GM21528 (cell line): ENCODE measurements around the gene GFOD2.
A peak's percentile ranks its signal among the peaks of the same experiment; 100 is the strongest.

ENCODE experiments used
- ATAC-seq: cut with Tn5 transposase; IDR thresholded peaks from one replicate; pipeline ENCODE4 v1.9.1; 2021; ENCODE audit warnings: mild to moderate bottlenecking, moderate library complexity; ENCODE audit not compliant: unreplicated experiment, low FRiP score

GFOD2 gene

GRCh38 chr16:67660564-67661028, 58.5 kb downstream of the GFOD2 start, which contains the start of gene PARD6A:
PARD6A (plus strand) TSS chr16:67660960; CDS start chr16:67661039, 79 bp downstream.
- ATAC-seq, result peak; percentile 66

DNA sequence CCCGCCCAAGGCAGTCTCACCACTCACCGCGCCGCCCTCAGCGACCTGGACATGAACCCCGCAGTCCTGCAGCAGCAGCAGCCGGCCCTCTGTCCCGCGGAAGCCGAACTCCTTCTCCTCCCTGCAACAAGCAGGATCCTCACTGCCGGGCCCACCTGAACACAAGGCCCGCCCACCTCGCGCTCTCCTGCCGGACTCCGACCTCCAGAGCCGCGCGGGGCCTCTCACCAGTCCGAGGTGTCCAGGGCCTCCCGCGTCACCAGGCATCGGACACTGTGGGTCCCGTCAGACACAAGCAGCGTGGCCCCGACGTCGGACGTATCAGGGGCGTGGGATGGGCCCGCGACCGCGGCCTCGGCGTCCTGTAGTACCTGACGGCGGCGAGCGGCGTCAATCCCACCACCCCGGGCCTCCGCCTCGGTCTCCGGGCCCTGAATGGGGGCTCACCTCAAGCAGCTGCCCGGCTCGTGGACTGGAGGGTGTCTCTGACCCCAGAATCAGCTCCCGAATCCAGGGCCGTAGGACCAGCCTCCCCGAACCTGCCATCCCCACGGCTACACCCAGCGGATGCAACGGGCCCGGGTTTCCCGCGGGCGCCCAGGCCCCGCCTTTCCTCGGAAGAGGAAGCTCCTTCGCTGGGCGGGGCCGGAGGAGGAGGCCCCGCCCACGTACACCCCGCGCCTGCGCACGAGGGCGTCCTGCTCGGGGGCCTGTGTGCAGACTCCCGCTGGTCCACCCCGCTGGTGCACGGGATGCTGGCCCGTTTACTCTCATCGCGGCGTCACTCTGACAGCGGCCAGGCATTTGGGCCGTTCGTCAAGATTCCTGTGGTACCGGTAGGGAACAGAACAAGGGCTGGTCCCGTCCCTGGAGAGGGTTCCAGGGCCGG, 59.2 kb downstream of the GFOD2 start, which contains the start of gene ACD:
Gene ACD (minus strand): TSS at position 586 of the 889 bp plus-strand sequence. CDS start 40 bp downstream, at position 546.
- peak; percentile 59 for ATAC-seq

- no peak for ATAC-seq
These were observed 60.1 kb downstream of the GFOD2 start for GRCh38 chr16:67658849-67659674.

DNA sequence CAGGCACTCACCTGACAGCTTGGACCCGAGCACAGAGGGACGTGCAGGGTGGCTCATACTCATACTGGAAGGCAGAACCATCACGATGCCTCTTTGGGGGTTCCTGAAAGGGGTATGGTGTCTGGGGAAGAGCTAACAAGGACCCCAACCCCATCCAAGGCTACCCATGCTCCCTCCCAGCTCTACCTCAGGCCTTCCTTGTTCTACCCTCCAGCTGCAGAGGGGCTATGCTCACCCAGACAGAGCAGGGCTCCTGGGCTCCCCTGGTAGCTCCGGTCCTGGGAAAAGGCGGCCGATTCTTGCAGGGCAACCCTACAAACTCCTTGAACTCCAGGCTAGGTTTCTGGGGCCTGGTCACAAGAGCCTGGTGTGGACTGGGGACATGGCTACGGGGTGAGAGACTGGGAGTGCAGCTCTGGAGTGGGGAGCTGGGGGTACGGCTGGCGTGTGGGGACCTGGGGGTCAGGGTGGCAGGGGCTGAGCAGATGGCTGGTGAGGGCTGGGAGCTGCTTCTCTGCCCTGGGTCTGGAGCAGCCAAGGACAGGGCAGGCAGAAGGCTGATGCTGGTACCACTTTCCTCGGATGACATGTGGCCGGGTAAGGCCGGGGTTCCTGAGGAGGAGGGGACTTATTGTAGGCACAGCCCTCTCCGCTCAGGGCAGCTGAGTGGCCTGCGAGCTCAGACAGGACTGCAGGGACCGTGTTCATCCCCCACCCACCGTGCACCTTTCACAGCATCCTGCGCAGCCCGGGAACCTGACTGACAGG, 61.2 kb downstream of the GFOD2 start:
- ATAC-seq, result no peak

- ATAC-seq, result no peak
These were observed 62.0 kb downstream of the GFOD2 start for GRCh38 chr16:67657017-67657608.

DNA sequence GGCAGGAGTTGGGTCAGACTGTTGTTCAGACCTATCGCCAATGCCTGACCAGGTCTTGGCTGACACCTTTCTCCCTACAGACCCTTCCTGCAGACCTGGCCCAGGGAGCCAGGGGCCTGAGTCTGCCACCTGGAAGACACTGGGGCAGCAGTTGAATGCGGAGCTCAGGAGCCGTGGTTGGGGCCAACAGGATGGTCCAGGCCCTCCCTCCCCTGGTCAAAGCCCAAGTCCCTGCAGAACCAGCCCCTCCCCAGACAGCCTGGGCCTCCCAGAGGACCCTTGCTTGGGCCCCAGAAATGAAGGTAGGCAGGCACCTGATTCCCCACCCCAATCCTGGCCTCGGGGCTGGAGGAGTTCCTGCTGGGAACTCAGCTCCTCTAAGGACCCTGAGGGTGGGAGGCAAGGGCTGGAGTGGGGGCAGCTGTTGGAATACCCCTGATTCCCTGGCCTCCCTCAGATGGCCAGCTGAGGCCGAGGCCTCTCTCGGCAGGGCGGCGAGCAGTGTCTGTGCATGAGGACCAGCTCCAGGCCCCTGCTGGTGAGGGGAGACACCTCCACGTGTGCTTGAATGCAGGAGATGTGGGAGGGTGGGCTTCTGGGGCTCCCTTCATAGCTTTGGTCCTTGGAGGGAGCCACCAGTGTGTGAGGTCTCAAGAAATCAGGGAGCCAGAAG, 62.6 kb downstream of the GFOD2 start:
- no peak for ATAC-seq

GRCh38 chr16:67655363-67655762, 63.8 kb downstream of the GFOD2 start:
- no peak for ATAC-seq

GRCh38 chr16:67654403-67654911, 64.7 kb downstream of the GFOD2 start:
- no peak for ATAC-seq

DNA sequence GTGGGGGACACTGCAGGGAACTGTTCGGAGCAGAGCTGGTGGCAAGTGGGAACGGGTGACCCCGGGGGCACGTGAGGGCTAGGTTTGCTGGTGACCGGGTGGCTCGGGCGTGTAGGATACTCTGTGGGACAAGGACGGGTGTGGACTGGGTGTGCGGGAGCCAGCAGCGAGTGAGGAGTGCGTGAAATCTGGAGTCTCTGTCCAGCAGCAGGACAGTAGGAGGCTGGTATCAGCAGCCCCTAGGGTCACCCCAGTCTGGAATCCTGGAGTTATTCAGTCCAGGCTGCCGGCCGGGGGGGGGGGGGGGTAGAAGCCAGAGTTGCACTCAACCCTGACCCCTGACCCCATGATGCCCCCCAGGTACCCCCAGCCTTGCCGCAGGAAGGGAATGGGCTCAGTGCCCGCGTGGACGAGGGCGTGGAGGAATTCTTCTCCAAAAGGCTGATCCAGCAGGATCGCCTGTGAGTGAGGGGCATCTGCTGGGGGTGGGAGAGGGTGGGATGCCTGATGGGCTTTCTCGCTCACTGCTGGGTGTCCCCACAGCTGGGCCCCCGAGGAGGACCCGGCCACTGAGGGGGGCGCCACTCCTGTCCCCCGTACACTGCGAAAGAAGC, 65.2 kb downstream of the GFOD2 start:
- no peak for ATAC-seq

DNA sequence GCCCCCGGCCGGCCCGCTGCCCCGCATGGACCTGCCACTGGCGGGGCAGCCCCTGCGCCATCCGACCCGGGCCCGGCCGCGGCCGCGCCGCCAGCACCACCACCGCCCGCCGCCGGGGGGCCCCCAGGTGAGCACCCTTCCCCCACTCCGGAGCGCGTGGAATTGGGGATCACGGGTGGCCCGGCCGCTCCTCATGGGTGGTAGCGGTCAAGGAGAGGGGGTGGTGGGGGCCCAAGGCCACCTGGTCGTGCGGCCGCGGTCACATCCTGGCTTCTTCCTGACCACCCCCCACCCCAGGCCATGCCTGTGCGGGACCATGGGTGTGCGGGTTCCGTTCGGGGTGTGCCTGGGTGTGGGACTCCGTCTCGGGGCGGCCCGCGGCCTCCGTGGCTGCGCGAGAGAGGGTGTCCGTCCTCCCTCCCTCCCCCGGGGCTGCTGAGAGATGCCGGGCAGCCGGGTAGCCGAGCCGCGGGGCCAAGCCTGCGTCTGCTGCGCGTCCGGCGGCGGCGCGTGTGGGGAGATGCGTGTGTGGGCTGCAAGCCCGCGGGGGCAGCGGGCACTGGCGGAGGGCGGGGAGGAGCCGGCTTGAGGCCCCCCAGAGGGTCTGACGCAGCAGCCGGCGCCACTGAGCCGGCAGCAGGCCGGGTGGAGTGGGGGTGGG, 65.9 kb downstream of the GFOD2 start:
- no peak for ATAC-seq

DNA sequence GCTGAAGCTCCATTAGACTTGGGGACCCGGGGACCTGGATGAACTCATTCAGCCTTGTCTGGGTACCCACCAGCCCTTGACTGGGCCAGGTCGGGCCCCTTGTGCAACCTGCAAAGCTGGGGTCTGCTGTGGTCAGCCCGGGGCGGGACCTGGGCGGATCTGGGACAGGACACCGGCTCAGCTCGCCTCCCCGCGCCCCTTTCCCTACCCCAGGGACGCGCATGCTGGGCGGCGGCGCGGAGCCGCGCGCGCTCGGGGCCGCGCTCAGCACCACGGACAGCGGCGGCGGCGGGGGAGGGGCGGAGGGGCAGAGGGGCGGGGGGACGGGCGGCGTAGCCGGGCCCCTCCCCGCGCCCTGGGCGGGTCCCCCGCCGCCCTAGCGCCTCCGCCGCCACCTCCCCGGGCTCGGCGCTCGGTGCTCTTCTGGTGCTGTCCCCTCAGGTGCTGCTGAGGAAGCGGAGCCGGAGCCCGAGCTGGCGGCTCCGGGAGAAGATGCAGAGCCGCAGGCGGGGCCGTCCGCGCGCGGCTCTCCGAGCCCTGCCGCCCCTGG, 66.5 kb downstream of the GFOD2 start:
- no peak for ATAC-seq

DNA sequence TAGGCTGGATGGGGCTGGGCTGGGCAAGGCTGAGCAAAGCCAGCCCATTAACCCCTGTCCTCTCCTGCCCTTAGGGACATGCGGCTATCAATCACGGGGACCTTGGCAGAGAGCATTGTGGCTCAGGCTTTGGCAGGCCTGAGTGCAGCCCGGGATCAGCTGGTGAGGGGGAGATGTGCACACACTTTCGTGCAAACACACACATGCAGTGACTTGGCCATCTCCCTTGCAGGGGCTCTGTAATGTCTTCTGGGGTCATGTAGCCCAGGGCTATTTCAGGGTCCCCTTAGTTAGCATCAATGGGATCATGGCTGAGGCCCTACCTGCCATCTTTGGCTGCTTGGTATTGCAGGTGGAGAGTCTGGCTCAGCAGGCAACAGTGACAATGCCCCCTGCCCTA, 67.3 kb downstream of the GFOD2 start:
- ATAC-seq, result no peak

GRCh38 chr16:67651039-67651438, 68.1 kb downstream of the GFOD2 start:
- no peak for ATAC-seq

- ATAC-seq, result no peak
These were observed 69.1 kb downstream of the GFOD2 start for GRCh38 chr16:67650023-67650422.

GRCh38 chr16:67649494-67649931, 69.6 kb downstream of the GFOD2 start:
- no peak for ATAC-seq

DNA sequence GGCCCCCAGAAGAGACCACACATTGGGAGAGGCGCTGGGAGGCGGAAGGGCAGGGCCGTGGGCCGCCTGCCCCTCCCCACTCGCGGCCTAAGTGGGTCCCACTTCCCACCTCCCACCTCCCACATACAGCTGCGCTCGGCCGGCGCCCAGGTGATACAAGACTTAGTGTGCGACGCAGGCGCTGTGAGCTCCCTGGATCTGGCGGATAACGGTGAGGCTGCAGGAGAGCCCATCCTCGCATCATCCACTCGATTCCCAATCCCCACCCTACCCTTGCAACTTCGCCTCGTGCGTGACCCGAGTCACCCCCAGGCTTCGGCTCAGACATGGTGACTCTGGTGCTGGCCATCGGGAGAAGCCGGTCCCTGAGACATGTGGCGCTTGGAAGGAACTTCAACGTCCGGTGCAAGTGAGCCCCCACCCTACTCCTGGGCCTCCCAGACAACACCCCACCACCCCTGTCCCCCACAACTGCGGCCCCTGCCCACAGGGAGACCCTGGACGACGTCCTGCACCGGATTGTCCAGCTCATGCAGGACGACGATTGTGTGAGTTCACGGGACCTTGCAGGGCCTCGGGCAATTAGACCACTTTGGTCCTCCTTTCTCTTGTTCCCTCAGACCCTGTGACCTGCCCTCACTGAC, 70.2 kb downstream of the GFOD2 start:
- ATAC-seq, result no peak

- no peak for ATAC-seq
These were observed 70.9 kb downstream of the GFOD2 start for GRCh38 chr16:67648088-67648763.
